HG03039 (cell line): ENCODE data around the gene ZSWIM6.
"Not testable (repeated sequence)": the region's sequence is repeated elsewhere in the genome, so short reads cannot be mapped to it uniquely, and the experiment has no call there.

Source experiments
- ATAC-seq: cut with Tn5 transposase; IDR thresholded peaks from one replicate; pipeline ENCODE4 v1.9.1; 2021; ENCODE audit warnings: mild to moderate bottlenecking, moderate library complexity; ENCODE audit not compliant: unreplicated experiment

Gene ZSWIM6

GRCh38 chr5:61405511-61406295 is 73.6 kb downstream of the ZSWIM6 start:
- ATAC-seq = no peak

- ATAC-seq = not testable (repeated sequence)
Observed at GRCh38 chr5:61406497-61406896, 74.4 kb downstream of the ZSWIM6 start.

GRCh38 chr5:61407706-61408270 is 75.7 kb downstream of the ZSWIM6 start:
- ATAC-seq = no peak

GRCh38 chr5:61408476-61409168 is 76.6 kb downstream of the ZSWIM6 start:
- peak; percentile 100 for ATAC-seq

- no peak for ATAC-seq
Observed at GRCh38 chr5:61409568-61409967, 77.5 kb downstream of the ZSWIM6 start.

GRCh38 chr5:61410811-61411210 is 78.8 kb downstream of the ZSWIM6 start:
- ATAC-seq = no peak

- no peak for ATAC-seq
Observed at GRCh38 chr5:61412361-61412760, 80.3 kb downstream of the ZSWIM6 start.

GRCh38 chr5:61413205-61413604 is 81.1 kb downstream of the ZSWIM6 start:
- ATAC-seq = not testable (repeated sequence)

GRCh38 chr5:61414806-61415205 is 82.7 kb downstream of the ZSWIM6 start:
- no peak for ATAC-seq

GRCh38 chr5:61416010-61416409 is 84.0 kb downstream of the ZSWIM6 start:
- ATAC-seq = no peak

- ATAC-seq = no peak
Observed at GRCh38 chr5:61416420-61416819, 84.4 kb downstream of the ZSWIM6 start.

GRCh38 chr5:61417340-61417739 is 85.3 kb downstream of the ZSWIM6 start:
- no peak for ATAC-seq

GRCh38 chr5:61417851-61418250 is 85.8 kb downstream of the ZSWIM6 start:
- no peak for ATAC-seq

GRCh38 chr5:61419106-61419505 is 87.0 kb downstream of the ZSWIM6 start:
- ATAC-seq = no peak

GRCh38 chr5:61420016-61420415 is 88.0 kb downstream of the ZSWIM6 start:
- ATAC-seq = no peak

GRCh38 chr5:61421262-61421661 is 89.2 kb downstream of the ZSWIM6 start:
- ATAC-seq = not testable (repeated sequence)

- ATAC-seq = no peak
Observed at GRCh38 chr5:61423487-61424145, 91.6 kb downstream of the ZSWIM6 start.

GRCh38 chr5:61425918-61426317 is 93.9 kb downstream of the ZSWIM6 start:
- ATAC-seq = no peak

GRCh38 chr5:61429906-61430305 is 97.8 kb downstream of the ZSWIM6 start:
- ATAC-seq = no peak

GRCh38 chr5:61431923-61432620 is 100.0 kb downstream of the ZSWIM6 start:
- no peak for ATAC-seq

- no peak for ATAC-seq
Observed at GRCh38 chr5:61435368-61435767, 103.3 kb downstream of the ZSWIM6 start.
